Calu3 (cell line): ENCODE results near the gene RCSD1. TPM values are rescaled to one million over a fixed set of nuclear protein-coding genes. Genes with fewer than 3 reads are reported as not detected.
"Not testable (repeated sequence)": the region's sequence is repeated elsewhere in the genome, so short reads cannot be mapped to it uniquely, and the experiment has no call there.

Experiments used
- BruUV-seq: library from RNA; stranded (reverse); fragments of 400-500 nt; replicated peaks from 2 replicates; lab custom pipeline; 2021; lab: Mats Ljungman, UMichigan
- CTCF ChIA-PET: fragments of 300-600 bp; sonication (Branson Sonifier 250); formaldehyde crosslinking; loops from one replicate; lab custom pipeline; 2022; ENCODE audit warnings: antibody characterized with exemption; lab: Charles Lee
- DNase-seq: peaks from one replicate; pipeline ENCODE4 v3.0.0; 2022
- H3K27ac Mint-ChIP-seq: one replicate; pipeline ENCODE4 v1.8.0; 2022; ENCODE audit warnings: mixed read lengths; ENCODE audit not compliant: unreplicated experiment
- H3K27me3 Mint-ChIP-seq: one replicate; pipeline ENCODE4 v1.8.0; 2022; ENCODE audit warnings: mixed read lengths; ENCODE audit not compliant: unreplicated experiment
- H3K36me3 Mint-ChIP-seq: one replicate; pipeline ENCODE4 v1.8.0; 2022; ENCODE audit warnings: mild to moderate bottlenecking, moderate library complexity, mixed read lengths; ENCODE audit not compliant: insufficient read depth, unreplicated experiment
- H3K4me1 Mint-ChIP-seq: one replicate; pipeline ENCODE4 v1.8.0; 2022; ENCODE audit warnings: mild to moderate bottlenecking, low read depth, mixed read lengths; ENCODE audit not compliant: unreplicated experiment
- H3K4me3 Mint-ChIP-seq: one replicate; pipeline ENCODE4 v1.8.0; 2022; ENCODE audit warnings: mild to moderate bottlenecking, low read depth, moderate library complexity, mixed read lengths; ENCODE audit not compliant: unreplicated experiment
- H3K9me3 Mint-ChIP-seq: one replicate; pipeline ENCODE4 v1.8.0; 2022; ENCODE audit warnings: low read depth, mixed read lengths; ENCODE audit not compliant: unreplicated experiment
- CTCF ChIP-seq: fragments of 200-600 bp; IDR thresholded peaks from one replicate; pipeline ENCODE4 v1.8.0; 2022; ENCODE audit warnings: antibody characterized with exemption; ENCODE audit not compliant: unreplicated experiment
- intact Hi-C: fragments of 100-400 bp; cut with micrococcal nuclease; formaldehyde crosslinking; loops from one replicate; pipeline ENCODE4 v1.10.0; 2022; ENCODE audit not compliant: unreplicated experiment
- total RNA-seq: library from RNA; stranded (reverse); gene quantifications from 2 replicates; pipeline ENCODE4 v1.2.3, GENCODE V29; 2022

The RCSD1 gene
- total RNA-seq, 1 experiment from 2014 or later = not detected

GRCh38 chr1:167737169-167737568 lies 107.1 kb downstream of the RCSD1 start:
- no peak for TF ChIP-seq CTCF
- Mint-ChIP-seq H3K27me3 (no peaks in the 10 kb centered on the region), H3K4me1 (peaks cover 19% of the 10 kb centered on the region), H3K4me3 (no peak overlapping the region), H3K36me3 (no peaks in the 10 kb centered on the region), H3K9me3 (peaks cover 2% of the 10 kb centered on the region), H3K27ac (no peak overlapping the region)
- intact Hi-C loops = no loop called here
- no peak for DNase-seq
- no TSS peak for BruUV-seq
- CTCF ChIA-PET = no interaction called here

DNA sequence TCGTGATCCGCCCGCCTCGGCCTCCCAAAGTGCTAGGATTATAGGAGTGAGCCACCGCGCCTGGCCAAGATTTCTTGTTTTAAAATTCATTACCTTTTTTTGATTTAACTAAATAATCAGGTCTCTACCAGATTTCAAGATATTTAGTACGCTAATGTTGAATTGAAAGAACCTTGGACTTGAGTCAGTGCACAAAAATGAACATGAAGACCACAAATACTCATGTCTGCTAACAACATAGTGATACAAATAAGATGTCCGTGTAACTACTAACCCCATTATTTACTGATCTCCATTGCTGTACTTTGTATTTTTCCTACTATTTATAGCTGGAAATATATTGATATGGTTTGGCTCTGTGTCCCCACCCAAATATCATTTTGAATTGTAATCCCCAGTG lies 108.1 kb downstream of the RCSD1 start:
- H3K36me3 Mint-ChIP-seq = no peaks in the 10 kb centered on the region
- intact Hi-C loops = no loop called here
- no TSS peak for BruUV-seq
- H3K4me1 Mint-ChIP-seq = peaks cover 29% of the 10 kb centered on the region
- peaks cover 2% of the 10 kb centered on the region for H3K9me3 Mint-ChIP-seq
- TF ChIP-seq CTCF = no peak
- H3K4me3 Mint-ChIP-seq = no peak overlapping the region
- H3K27me3 Mint-ChIP-seq = no peaks in the 10 kb centered on the region
- H3K27ac Mint-ChIP-seq = no peak overlapping the region
- CTCF ChIA-PET = no interaction called here
- no peak for DNase-seq

GRCh38 chr1:167739752-167740151 lies 109.7 kb downstream of the RCSD1 start:
- no peaks in the 10 kb centered on the region for H3K27me3 Mint-ChIP-seq
- peak overlapping the region; percentile 12 for H3K27ac Mint-ChIP-seq
- CTCF ChIA-PET = interaction anchor here (0.7 to 1.3 kb wide), 6 partner anchors 9 to 139 kb away, joined by 3 to 10 read pairs (median 4); no protein-coding TSS in a partner anchor
- BruUV-seq = no TSS peak
- H3K4me1 Mint-ChIP-seq = peaks cover 37% of the 10 kb centered on the region
- no peak for TF ChIP-seq CTCF
- DNase-seq = no peak
- intact Hi-C loops = no loop called here
- H3K4me3 Mint-ChIP-seq = peak overlapping the region; percentile 2
- H3K9me3 Mint-ChIP-seq = peaks cover 2% of the 10 kb centered on the region
- H3K36me3 Mint-ChIP-seq = no peaks in the 10 kb centered on the region

- H3K27ac Mint-ChIP-seq, CTCF ChIA-PET, DNase-seq: not testable (repeated sequence)
Measured at GRCh38 chr1:167741103-167741502, 111.1 kb downstream of the RCSD1 start.

GRCh38 chr1:167742392-167743057 lies 112.5 kb downstream of the RCSD1 start:
- intact Hi-C loops, DNase-seq, H3K27ac Mint-ChIP-seq, H3K4me3 Mint-ChIP-seq, BruUV-seq, H3K36me3 Mint-ChIP-seq, H3K27me3 Mint-ChIP-seq, CTCF ChIA-PET, H3K9me3 Mint-ChIP-seq: not testable (repeated sequence)
- H3K4me1 Mint-ChIP-seq = peaks cover 42% of the 10 kb centered on the region

More at GRCh38 chr1:167741103-167741502, 111.1 kb downstream of the RCSD1 start:
- BruUV-seq, H3K27me3 Mint-ChIP-seq, H3K36me3 Mint-ChIP-seq, intact Hi-C loops, H3K9me3 Mint-ChIP-seq, H3K4me3 Mint-ChIP-seq: not testable (repeated sequence)
- H3K4me1 Mint-ChIP-seq = peaks cover 38% of the 10 kb centered on the region
